NCI-H1092 (cell line): Measurements from ENCODE around the gene UTS2.

Source experiments
- DNase-seq: peaks from one replicate; lab custom pipeline; 2025; lab: John Stamatoyannopoulos, UW

The UTS2 gene

DNA sequence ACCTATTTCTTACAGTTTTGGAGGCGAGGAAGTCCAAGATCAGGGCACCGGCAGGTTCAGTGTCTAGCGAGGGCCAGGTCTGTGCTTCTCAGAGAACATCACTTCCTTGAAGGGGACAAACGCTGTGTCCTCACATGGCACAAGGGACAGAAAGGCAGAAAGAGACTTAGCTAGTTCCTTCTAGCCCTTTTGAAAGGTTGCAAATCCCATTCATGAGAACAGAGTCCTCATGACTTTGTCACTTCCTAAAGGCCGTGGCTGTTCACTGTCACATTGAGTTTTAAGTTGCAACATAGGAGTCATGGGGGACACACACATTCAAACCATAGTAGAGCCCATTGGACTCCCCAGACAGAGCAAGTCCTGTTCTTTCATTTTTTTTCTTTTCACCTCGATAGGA, 41.4 kb downstream of the UTS2 start:
- no peak for DNase-seq

- no peak for DNase-seq
Observed at GRCh38 chr1:7810395-7810794, 42.5 kb downstream of the UTS2 start.

DNA sequence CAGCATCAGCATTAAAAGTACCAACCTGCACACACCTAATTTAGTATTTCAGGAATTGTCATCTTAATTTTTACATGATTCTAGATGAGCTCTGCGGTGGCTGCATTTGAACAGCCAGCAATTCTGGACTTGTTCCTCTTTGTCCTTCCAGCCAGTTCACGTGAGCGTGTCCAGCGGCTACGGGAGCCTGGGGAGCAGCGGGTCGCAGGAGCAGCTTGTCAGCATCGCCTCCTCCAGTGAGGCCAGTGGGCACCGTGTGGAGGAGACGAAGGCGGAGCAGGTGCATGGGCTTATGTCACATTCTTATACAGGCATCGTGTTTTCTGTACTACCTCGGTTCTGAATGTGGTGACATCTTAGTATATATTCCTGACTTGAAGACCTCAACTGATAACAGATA, 43.1 kb downstream of the UTS2 start:
- DNase-seq, result no peak

DNA sequence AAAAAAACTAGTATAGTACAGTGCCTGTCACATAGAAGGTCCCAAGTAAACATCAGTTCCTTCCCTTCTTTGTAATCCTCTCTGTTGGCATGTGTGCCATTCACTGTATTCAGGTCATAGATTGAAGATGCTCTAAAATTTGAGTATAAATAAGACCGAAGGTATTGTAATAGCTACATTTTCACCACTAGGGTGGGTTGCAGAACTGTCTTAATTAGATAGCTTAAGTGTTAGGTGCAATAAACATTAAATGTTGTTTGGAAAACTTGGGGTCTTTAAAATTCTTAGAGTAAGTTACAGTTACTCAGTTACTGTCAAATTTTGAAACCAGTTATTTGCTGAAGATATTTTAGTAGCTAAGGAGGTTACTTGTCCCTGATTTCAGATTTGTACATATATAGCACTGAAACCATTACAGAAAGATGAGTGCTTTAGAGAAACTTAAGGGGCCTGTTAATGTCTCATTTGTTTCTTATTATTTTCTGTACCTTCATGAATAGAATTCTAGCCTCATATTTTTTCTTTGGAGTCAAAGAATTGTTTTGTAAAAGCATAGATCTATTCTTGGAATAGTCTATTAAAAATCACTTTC, 44.5 kb downstream of the UTS2 start:
- peak; percentile 6 for DNase-seq

GRCh38 chr1:7805460-7805859, 47.4 kb downstream of the UTS2 start:
- DNase-seq, result no peak
